Measurements from ENCODE around the gene LSM2.

DNA sequence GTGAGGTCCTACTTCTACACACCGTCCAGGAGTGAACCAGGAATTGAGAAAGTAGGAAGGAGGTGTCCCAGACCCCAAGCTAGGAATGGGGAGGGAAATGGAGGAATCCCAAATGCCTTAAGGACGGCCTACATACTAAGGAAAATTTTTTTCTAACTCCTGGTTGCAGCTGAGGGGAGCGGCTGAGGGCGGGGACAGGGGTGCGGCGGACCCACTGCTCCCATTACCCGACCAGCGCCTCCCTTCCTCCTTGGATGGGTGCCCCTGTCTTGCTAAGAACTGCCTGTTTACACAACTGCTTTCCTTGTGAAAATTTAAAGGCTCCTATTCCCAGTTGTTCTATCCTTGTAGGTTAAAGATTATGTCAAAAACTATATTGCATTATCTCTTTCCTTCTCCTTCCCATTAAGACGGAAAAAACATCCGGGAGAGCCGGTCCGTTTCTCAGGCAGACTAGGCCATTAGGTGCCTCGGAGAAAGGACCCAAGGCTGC is 20.1 kb upstream of the LSM2 start:
- TF ChIP-seq, protein P1, sequence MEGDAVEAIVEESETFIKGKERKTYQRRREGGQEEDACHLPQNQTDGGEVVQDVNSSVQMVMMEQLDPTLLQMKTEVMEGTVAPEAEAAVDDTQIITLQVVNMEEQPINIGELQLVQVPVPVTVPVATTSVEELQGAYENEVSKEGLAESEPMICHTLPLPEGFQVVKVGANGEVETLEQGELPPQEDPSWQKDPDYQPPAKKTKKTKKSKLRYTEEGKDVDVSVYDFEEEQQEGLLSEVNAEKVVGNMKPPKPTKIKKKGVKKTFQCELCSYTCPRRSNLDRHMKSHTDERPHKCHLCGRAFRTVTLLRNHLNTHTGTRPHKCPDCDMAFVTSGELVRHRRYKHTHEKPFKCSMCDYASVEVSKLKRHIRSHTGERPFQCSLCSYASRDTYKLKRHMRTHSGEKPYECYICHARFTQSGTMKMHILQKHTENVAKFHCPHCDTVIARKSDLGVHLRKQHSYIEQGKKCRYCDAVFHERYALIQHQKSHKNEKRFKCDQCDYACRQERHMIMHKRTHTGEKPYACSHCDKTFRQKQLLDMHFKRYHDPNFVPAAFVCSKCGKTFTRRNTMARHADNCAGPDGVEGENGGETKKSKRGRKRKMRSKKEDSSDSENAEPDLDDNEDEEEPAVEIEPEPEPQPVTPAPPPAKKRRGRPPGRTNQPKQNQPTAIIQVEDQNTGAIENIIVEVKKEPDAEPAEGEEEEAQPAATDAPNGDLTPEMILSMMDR (IDR thresholded peaks at IDR 0.05): no peak
- no peak for TF ChIP-seq EZH2 (IDR thresholded peaks at IDR 0.05; ENCODE audit: borderline replicate concordance, insufficient read depth, low read depth, low read length, poor library complexity, severe bottlenecking)
